Measurements from ENCODE around the gene TFPI.
A peak's percentile ranks its signal among the peaks of the same experiment; 100 is the strongest.
"Not testable (repeated sequence)": the region's sequence is repeated elsewhere in the genome, so short reads cannot be mapped to it uniquely, and the experiment has no call there.

TFPI gene

DNA sequence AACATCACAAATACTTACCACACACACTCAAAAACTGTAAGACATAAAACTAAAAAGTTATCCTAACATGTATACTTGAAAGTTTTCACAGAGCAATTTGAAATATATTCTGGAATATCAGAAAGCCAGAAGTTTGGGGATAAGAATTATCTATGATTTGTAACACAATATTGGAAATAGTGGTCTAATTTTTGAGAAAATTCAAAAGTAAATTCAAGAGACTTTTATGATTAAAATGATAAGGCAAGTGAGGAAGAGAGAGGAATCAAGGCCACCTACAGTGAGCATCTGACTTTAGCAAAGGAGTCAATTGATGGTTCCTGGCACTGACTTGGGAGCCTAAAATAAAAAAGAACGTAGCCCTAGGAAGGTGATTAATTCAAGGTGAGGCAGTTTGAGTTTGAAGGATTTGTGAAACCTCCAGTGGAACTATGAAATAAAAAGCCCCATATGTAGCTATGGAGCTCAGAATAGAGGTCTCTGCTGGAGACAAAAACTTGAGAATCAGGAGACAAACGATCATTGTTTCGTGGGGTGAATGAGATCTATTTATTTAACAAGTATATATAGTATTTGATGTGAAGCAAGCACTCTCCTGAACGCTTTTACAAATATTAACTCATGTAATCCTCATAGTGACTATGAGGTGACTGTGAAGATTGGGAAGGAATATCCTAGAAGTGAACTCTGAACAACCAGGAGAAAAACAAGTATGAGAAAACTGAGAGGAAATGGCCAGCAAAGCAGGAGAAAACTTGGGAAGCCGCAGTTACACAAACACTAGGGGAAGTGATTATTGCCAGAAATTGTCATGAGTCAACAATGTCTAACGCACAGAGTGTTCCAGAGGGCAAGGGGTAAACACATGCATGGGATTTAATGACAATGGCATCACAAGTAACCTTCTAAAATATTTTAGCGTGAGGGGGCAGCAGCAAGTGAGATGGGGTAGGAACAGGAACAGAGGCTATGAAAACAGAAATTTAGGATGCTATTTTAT is 12.8 kb downstream of the TFPI start:
- TF ChIP-seq, protein P1, sequence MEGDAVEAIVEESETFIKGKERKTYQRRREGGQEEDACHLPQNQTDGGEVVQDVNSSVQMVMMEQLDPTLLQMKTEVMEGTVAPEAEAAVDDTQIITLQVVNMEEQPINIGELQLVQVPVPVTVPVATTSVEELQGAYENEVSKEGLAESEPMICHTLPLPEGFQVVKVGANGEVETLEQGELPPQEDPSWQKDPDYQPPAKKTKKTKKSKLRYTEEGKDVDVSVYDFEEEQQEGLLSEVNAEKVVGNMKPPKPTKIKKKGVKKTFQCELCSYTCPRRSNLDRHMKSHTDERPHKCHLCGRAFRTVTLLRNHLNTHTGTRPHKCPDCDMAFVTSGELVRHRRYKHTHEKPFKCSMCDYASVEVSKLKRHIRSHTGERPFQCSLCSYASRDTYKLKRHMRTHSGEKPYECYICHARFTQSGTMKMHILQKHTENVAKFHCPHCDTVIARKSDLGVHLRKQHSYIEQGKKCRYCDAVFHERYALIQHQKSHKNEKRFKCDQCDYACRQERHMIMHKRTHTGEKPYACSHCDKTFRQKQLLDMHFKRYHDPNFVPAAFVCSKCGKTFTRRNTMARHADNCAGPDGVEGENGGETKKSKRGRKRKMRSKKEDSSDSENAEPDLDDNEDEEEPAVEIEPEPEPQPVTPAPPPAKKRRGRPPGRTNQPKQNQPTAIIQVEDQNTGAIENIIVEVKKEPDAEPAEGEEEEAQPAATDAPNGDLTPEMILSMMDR (IDR thresholded peaks at IDR 0.05; ENCODE audit: low read depth, low read length), result no peak
- peak overlapping the region; percentile 25 for H3K4me3 ChIP-seq (ENCODE audit: low read depth, low read length)

DNA sequence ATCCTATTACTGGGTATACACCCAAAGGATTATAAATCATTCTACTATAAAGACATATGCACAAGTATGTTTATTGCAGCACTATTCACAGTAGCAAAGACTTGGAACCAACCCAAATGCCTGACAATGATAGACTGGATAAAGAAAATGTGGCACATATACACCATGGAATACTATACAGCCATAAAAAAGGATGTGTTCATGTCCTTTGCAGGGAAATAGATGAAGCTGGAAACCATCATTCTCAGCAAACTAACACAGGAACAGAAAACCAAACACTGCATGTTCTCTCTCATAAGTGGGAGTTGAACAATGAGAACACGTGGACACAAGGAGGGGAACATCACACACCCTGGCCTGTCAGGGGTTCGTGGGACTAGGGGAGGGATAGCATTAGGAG is 16.0 kb downstream of the TFPI start:
- H3K4me3 ChIP-seq (ENCODE audit: low read depth, low read length), result not testable (repeated sequence)

DNA sequence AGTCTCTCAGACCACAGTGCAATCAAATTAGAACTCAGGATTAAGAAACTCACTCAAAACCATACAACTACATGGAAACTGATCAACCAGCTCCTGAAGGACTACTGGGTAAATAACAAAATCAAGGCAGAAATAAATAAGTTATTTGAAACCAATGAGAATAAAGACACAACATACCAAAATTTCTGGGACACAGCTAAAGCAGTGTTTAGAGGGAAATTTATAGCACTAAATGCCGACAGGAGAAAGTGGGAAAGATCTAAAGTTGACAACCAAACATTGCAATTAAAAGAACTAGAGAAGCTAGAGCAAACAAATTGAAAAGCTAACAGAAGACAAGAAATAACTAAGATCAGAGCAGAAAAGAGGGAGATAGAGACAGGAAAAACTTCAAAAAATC is 18.9 kb downstream of the TFPI start:
- H3K4me3 ChIP-seq (ENCODE audit: low read depth, low read length), result not testable (repeated sequence)

DNA sequence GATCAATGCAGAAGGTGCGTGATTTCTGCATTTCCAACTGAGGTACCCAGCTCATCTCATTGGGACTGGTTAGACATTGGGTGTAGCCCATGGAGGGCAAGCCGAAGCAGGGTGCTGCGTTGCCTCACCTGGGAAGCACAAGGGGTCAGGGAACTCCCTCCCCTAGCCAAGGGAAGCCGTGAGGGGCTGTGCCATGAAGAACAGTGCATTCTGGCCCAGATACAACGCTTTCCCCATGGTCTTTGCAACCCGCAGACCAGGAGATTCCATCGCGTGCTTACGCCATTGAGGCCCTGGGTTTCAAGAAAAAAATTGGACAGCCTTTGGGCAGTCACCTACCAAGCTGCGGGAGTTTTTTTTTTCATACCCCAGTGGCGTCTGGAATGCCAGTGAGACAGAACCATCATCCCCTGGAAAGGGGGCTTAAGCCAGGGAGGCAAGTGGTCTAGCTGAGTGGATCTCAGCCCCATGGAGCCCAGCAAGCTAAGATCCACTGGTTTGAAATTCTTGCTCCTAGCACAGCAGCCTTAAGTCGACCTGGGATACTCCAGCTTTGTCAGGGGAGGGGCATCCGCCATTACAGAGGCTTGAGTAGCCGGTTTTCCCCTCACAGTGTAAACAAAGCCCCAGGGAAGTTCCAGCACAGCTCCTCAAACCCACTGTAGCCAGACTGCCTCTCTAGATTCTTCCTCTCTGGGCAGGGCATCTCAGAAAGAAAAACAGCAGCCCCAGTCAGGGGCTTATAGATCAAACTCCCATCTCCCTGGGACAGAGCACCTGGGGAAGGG is 21.7 kb downstream of the TFPI start:
- H3K4me3 ChIP-seq (ENCODE audit: low read depth, low read length), result no peak overlapping the region
- TF ChIP-seq, protein P1 (IDR thresholded peaks at IDR 0.05; ENCODE audit: low read depth, low read length), result no peak

DNA sequence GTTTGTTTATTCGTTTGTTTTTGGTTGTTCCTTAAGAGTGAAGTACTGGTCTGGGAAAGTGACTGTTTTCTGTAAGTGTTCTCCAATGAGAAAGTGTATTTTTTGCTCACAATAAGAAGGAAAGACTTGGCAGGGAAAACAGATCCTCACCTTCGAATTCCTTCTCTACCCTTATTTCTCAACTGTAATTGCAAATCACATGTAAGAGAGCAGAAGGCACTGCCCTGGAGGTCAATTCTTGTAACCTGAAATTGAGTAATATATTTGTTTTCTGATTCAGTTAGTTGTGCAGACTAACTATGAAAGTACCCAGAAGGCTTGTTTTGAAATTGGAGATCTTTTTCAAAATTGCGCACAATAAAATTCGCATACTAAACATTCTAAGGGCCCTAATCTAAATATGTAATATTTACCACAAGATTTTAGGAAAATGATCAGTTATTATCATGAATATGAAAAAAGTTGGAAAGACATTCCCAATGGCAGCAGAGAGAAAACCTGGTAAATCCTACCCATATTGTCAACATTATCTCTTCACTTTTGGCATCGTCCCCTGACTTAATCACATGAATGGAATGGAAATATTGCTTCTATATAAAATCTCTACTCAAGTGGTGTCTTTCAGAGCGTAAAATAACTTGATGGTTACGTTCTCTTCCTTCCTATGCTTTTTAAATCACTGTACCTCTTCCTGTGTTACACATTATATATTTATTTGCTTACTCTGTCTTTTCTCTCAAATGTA is 24.1 kb downstream of the TFPI start:
- TF ChIP-seq, protein P1 (IDR thresholded peaks at IDR 0.05; ENCODE audit: low read depth, low read length), result no peak
- no peak overlapping the region for H3K4me3 ChIP-seq (ENCODE audit: low read depth, low read length)

DNA sequence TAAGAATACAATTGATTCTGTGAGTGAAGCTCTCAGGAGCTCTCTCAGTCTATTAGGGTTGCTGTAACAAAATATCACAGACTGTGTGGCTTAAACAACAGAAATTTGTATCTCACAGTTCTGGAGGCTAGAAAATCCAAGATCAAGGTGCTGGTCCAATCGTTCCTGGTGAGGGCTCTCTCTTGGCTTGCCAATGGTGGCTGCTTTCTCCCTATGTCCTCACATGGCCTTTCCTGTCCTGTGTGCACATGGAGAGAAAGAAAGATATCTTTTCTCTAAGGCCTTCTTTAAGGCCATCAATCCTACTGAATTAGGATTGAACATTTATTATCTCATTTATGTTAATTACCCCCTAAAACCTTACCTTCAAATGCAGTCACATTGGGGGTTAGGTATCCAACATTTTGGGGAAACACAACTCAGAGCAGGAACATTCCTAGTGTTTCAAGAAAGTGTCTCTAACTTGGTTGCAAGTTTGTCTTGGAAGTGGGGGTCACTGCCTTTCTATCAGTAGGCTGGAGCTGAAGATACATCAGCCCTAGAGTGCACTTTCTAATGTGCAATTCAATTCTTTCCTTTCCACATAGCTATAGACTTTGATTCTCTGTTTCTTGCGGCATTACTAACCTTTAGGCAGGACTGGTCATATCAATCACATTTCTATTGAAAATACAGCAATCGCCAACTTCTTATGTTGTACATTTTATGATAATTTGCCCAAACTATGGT is 24.8 kb downstream of the TFPI start:
- TF ChIP-seq, protein P1 (IDR thresholded peaks at IDR 0.05; ENCODE audit: low read depth, low read length), result no peak
- no peak overlapping the region for H3K4me3 ChIP-seq (ENCODE audit: low read depth, low read length)

DNA sequence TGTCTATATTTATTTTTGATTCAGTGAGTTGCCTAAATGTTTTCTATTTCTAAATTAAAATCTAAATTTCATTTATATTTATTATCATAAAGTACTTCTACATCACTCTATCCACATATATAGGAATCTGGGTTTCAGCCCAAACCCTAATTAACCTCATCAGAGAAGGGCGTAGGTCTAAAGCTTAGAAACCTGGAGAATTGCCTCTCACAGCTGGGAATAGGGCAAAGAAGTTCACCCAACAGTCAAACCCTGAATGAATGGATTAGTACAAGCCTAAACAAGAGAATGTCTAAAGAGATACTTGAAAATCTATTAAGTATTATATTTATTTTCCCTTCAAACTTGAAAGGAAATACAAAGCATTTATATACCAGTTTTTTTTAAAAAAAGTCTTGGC is 26.2 kb downstream of the TFPI start:
- no peak overlapping the region for H3K4me3 ChIP-seq (ENCODE audit: low read depth, low read length)
- TF ChIP-seq, protein P1 (IDR thresholded peaks at IDR 0.05; ENCODE audit: low read depth, low read length), result no peak

Data from WI38 (cell line).